ELR (cell line): ENCODE data around the gene TM9SF1.

Source experiments
- DNase-seq: peaks from one replicate; pipeline ENCODE4 v3.0.0-alpha.2; 2015; ENCODE audit warnings: low read depth

The TM9SF1 gene

GRCh38 chr14:24150567-24150966, 44.7 kb downstream of the TM9SF1 start:
- DNase-seq: no peak

GRCh38 chr14:24150061-24150460, 45.2 kb downstream of the TM9SF1 start:
- DNase-seq: no peak

- DNase-seq: no peak
Measured at GRCh38 chr14:24149302-24149969, 45.8 kb downstream of the TM9SF1 start.

- DNase-seq: peak; percentile 30
Measured at GRCh38 chr14:24147761-24148428, 47.3 kb downstream of the TM9SF1 start.

GRCh38 chr14:24146978-24147760, 48.1 kb downstream of the TM9SF1 start, which contains the start of gene RNF31:
Gene RNF31 (plus strand): TSS chr14:24147498. CDS start chr14:24147699, 201 bp downstream.
- peak; percentile 99 for DNase-seq

- peak; percentile 97 for DNase-seq
Measured at GRCh38 chr14:24146453-24146977, 48.7 kb downstream of the TM9SF1 start, which contains the start of gene PSME2. Gene PSME2 (minus strand): TSS chr14:24146610. CDS start chr14:24146581, 29 bp downstream.

GRCh38 chr14:24145690-24146452, 49.4 kb downstream of the TM9SF1 start:
- peak; percentile 75 for DNase-seq

GRCh38 chr14:24145219-24145618, 50.0 kb downstream of the TM9SF1 start:
- DNase-seq: no peak

- no peak for DNase-seq
Measured at GRCh38 chr14:24144451-24144850, 50.8 kb downstream of the TM9SF1 start.

- DNase-seq: peak; percentile 61
Measured at GRCh38 chr14:24143511-24143910, 51.7 kb downstream of the TM9SF1 start.

GRCh38 chr14:24141097-24141880, 54.0 kb downstream of the TM9SF1 start, which contains the start of gene EMC9:
Gene EMC9 (minus strand): TSS chr14:24141591. CDS start chr14:24141304, 287 bp downstream.
- DNase-seq: peak; percentile 99

- DNase-seq: no peak
Measured at GRCh38 chr14:24139272-24139934, 55.8 kb downstream of the TM9SF1 start.
